ENCODE measurements around the gene MTMR2. TPM values are rescaled to one million over a fixed set of nuclear protein-coding genes. Genes with fewer than 3 reads are reported as not detected.
A peak's percentile ranks its signal among the peaks of the same experiment; 100 is the strongest.

MTMR2 gene
- 20.3 and 29.5 TPM in 2 replicates for total RNA-seq (2014; rRNA removed; shearing (Covaris generic))
- polyA plus RNA-seq (2015; cell fraction: cytosol; rRNA removed): 32.9 and 45.0 TPM in 2 replicates
- 23.2 and 24.0 TPM in 2 replicates for polyA plus RNA-seq (2015; cell fraction: nucleus; rRNA removed)

DNA sequence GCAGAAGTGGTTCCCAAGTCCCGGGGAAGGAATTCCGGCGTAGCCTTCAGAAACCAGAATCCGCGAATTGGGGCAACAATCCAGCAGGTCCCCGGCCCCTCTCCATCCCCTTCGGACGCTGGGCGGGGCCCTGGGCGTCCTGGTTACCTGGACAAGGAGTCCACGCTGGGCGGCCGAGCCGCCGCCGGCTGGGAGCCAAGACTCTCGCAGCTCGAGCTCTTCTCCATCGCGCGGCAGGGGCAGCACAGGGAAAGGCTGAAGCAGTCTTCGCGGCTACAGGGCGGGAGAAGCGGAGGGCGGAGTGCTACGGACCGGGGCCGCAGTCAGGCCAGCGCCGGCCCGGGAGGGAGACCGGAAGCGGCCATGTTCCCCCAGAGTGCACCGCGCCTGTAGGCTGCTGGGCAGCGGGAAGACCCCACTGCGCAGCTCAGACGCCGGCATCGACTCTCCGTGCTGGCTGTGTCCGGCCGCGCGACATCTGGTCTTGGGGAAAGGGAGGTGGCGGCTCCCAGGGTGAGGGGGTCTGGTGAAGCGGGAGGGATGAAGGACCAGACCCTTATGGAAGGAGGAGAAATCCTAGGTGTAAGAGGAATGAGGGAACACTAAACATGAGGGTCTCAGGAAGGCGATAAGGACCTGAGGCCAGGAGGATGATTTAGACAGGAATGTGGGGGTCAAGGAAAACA lies at the start of gene MTMR2:
Gene MTMR2 (minus strand): TSS at position 380 of the 686 bp plus-strand sequence. CDS start 153 bp downstream, at position 227.
- peak; percentile 80 for DNase-seq (ENCODE audit: low read depth)

DNA sequence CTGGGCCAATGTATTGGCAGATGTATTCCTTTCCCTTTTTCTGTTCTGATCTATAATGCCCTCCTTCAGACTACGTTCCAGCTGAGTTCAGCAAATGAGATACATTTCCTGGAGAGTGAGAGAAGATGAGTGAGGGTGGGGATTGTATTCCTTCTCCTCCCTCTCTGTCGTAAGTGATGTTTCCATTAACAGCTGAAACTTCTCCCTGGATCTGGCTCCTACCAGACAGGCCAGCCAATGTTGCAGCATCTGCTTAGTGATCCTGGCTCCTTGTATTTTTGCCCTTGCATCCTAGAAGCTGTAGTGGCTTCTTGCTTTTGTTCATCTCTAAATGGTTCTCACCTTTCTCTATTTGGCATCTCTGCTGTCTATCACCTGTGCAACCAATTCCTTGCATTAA lies 48.2 kb upstream of the MTMR2 start:
- DNase-seq (ENCODE audit: low read depth): no peak

DNA sequence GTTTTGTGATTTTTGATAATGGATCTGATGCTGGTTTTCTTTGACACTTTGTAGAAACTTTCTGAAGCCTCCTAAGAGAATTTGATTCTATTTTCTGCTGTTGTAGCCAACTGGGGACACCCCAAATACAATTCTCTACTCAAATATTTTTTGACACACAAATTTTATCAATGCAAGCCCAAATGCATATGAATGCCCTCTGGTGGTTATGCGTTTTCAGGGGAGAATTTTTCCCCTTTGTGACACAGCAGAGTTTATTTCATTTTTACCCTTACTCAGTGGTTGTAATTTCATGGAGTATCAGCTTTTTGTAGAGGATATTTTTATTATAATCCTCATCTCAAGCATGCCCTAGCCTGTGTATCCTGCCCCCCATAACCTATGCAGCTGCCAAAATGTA lies 44.7 kb upstream of the MTMR2 start:
- no peak for DNase-seq (ENCODE audit: low read depth)

DNA sequence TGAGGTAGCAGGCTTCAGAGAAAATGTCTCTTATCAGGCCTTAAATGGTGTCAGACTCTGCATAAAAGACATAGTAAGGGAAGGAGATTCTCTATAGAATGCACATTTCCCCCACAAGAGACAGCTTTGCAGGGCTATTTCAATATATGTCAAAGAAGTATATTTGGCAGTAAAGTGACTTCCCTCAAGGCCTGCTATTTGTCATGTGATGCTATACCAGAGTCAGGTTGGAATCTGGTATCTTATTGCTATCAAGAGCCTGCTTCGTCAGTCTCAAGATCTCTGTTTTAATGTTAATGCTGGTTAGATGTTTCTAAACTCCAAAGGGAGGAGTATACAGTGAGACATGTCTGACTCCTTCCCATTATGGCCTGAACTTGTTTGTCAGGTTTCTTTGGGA lies 40.4 kb upstream of the MTMR2 start:
- DNase-seq (ENCODE audit: low read depth): no peak

DNA sequence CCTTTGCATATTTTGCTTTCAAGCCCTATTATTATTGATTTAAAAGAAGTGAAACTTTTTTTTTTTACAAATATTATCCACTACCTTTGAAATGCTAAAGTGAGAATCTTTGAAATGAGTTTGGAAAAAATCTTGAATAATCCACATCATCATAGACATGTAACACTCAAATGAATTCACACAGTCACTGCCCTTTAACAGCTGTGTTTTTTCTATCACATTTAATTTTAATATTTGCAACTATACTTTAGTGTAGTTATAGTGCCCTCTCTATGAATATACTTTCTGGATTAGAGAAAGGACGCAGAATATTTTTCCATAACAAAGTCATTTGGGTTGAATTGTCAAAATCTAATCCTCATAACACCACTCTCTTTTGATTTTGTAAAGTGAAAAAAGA lies 37.9 kb upstream of the MTMR2 start:
- DNase-seq (ENCODE audit: low read depth): no peak

DNA sequence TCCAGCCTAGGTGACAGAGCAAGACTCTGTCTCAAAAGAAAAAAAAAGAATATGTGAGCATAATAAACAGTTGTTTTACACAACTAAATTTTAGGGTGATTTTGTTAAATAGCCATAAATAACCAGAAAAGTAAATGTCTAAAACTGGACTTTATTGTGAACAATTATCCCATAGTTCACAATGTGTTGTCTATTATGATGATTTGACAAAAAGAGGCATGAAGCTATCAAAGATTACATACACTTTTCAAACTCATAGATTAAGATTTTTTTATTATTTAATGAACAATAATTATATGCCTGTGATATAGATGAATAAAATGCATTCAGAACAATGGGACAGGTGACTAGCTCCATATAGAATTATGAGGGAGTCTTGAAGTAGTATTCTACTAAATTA lies 27.0 kb upstream of the MTMR2 start:
- no peak for DNase-seq (ENCODE audit: low read depth)

DNA sequence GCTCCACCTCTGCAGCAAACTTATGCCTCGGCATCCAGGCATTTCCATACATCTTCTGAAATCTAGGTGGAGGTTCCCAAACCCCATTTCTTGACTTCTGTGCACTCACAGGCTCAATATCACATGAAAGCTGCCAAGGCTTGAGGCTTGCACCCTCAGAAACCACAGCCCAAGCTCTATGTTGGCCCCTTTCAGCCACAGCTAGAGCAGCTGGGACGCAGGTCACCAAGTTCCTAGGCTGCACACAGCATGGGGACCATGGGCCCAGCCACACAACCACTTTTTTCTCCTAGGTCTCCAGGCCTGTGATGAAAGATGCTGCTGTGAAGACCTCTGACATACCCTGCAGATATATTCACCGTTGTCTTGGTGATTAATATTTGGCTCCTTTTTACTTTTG lies 24.7 kb upstream of the MTMR2 start:
- no peak for DNase-seq (ENCODE audit: low read depth)

DNA sequence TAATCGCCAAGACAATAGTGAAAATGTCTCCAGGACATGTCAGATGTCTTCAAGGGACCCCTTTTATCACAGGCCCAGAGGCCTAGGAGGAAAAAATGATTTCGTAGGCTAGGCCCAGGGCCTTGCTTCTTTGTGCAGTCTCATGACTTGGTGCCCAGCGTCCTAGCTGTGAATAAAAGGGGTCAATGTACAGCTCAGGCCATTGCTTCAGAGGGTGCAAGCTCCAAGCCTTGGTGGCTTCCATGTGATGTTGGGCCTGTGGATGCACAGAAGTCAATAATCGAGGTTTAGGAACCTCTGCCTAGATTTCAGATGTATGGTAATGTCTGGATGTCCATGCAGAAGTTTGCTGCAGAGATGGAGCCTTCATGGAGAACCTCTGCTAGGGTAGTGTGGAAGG lies 20.7 kb upstream of the MTMR2 start:
- DNase-seq (ENCODE audit: low read depth): no peak

DNA sequence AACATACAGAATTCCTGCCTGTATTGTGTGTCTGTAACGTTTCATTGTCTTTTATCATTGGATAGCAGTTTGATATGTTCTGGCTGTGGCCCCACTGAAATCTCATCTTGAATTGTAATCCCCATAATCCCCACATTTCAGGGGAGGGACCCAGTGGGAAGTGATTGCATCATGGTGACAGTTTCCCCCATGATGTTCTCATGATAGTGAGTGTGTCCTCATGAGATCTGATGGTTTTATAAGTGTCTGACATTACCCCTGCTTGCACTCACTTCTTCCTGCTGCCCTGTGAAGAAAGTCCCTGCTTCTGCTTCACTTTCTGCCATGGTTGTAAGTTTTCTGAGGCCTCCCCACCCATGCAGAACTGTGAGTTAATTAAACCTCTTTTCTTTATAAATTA lies 19.6 kb upstream of the MTMR2 start:
- DNase-seq (ENCODE audit: low read depth): no peak

DNA sequence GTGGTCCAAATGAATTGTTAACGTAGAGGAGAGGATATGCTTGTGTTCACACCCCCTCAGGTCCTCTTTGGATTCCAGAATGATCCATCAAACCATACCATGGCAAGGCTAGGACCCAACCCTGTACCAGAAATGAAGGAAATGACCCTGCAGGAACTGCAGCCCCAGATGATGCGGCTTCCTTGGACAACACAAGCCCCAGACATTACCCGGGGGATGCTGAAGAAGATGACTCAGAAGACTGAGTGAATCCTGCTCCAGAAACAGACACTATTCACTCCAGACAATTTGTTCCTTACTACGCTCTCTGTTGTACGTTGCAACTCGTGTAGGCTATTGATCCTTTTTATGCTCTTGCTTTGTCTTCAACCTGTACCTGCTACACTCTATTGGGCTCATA lies 15.2 kb upstream of the MTMR2 start:
- no peak for DNase-seq (ENCODE audit: low read depth)

DNA sequence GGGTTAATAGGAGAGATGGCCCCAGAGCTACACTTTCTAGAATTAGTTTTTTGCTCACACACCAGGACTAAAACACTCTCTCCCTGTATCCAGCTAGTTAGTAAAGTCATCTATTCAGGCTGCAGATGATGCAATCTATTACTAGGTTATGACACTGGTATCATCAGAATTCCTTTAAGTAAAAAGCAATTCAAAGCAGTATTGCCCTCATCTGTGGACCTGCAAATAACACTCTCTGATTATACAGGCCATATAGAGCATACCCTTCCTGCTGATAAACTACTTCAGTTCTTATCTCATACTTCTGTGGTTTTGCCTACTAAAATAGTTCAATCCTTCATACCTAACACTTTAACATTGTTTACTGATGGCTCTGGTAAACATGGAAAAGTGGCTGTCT lies 13.5 kb upstream of the MTMR2 start:
- DNase-seq (ENCODE audit: low read depth): no peak

DNA sequence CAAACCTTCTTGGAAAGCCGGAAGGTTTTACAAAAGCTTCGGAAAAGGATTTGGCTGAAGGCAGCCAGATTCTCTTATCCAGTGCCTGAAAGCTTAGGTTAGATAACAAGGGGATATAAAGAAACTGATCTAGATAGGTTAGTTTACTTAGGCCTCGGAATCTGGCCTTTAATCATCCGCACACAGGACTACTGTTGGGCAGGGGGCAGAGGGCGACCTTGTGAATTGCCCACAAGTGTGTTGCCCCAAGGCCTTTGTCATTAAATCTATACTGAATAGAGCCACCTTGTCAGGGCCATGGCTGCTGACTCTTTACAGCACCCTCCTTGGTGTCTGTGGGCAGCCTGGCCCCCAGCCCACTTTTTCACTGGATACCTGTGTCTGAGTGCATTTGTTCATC lies 9.7 kb upstream of the MTMR2 start:
- DNase-seq (ENCODE audit: low read depth): no peak

DNA sequence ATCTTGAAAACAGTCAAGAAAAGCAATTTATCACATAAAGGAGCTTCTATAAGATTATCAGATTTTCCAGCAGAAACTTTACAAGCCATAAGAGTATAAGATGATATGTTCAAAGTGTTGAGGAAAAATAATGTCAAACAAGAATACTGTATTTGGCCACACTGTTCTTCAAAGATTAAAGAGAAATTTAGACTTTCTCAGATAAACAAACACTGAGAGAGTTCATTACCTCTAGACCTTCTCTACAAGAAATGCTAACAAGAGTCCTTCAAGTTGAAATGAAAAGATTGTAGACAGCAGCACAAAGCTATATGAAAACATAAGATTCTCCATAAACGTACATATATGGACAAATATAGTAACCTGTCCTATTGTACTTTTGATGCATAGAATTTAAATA lies 8.0 kb upstream of the MTMR2 start:
- no peak for DNase-seq (ENCODE audit: low read depth)

DNA sequence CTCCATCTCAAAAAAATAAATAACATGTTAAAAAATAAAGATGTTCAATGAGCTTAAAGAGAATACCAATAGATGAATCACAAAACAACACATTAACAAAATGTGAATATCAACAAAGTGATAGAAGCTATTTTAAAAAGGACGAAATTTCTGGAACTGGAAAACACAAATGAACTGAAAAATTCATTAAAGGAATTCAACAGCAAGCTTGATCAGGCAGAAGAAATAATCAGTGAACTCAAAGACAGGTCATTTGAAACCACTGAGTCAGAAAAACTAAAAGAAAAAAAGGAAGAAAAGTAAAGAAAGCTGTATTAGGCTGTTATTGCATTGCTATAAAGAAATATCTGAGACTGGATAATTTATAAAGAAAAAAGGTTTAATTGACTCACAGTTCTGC lies 7.0 kb upstream of the MTMR2 start:
- DNase-seq (ENCODE audit: low read depth): no peak

DNA sequence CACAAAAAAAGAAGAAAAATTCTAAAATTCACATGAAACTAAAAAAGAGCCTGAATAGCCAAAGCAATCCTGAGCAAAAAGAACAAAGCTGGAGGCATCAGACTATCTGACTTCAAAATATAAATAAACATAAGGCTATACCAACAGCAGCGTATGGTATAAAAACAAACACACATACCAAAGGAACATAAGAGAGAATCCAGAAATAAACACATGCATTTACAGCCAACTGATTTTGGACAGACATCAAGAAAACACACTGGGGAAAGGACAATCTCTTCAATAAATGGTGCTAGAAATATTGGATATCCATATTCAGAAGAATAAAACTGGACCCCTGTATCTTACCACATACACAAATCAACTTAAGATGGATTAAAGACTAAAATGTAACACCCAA lies 2.8 kb upstream of the MTMR2 start:
- no peak for DNase-seq (ENCODE audit: low read depth)

DNA sequence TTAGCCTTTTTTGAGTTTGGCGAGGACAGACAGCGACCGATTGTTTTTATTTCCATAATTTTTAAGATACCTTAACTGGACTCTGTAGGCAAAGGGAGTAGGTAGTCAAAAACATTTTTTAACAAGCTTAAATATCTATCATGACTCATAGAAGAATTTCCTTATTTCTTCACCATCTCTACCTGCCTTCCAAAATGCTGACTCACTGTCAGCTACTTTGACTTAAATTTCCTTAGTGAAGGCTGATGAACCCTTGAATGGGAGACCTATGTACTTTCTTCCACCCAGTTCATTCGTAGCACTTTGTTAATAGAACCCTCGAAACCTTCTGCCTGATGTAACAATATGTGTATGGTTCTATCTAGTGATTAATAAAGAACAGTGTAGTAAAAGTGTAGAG lies 1.1 kb upstream of the MTMR2 start:
- peak; percentile 73 for DNase-seq (ENCODE audit: low read depth)

DNA sequence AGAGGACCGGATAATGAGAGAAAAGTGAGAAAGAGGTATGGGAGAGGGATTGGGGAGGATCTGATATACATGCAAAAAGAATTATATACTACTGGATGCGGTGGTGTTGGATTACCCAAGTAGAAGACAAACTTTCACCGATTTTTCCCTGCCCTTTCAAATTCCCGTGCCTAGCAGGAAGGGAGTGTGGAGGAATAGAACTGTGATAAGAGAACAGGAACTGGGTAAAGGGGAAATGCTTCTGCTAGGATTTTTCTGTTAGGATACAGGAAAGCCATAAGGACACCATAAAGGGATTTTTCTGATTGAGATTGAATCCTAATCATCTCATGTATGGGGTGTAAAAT lies 480 bp upstream of the MTMR2 start:
- DNase-seq (ENCODE audit: low read depth): no peak

DNA sequence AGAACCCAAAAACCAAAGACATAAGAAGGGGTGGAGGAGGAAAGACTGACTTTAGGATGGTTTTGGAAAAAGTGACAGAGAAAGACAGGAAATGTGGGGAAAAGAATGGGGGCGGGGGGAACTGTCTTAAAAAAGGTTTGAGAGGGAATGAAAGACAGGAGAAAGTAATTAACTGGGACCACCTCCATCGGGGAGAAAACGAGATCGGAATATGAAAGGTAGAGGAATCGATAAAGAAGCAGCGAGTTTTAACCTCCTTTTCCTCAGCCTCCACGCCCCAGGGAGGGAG lies 524 bp downstream of the MTMR2 start:
- peak; percentile 5 for DNase-seq (ENCODE audit: low read depth)

DNA sequence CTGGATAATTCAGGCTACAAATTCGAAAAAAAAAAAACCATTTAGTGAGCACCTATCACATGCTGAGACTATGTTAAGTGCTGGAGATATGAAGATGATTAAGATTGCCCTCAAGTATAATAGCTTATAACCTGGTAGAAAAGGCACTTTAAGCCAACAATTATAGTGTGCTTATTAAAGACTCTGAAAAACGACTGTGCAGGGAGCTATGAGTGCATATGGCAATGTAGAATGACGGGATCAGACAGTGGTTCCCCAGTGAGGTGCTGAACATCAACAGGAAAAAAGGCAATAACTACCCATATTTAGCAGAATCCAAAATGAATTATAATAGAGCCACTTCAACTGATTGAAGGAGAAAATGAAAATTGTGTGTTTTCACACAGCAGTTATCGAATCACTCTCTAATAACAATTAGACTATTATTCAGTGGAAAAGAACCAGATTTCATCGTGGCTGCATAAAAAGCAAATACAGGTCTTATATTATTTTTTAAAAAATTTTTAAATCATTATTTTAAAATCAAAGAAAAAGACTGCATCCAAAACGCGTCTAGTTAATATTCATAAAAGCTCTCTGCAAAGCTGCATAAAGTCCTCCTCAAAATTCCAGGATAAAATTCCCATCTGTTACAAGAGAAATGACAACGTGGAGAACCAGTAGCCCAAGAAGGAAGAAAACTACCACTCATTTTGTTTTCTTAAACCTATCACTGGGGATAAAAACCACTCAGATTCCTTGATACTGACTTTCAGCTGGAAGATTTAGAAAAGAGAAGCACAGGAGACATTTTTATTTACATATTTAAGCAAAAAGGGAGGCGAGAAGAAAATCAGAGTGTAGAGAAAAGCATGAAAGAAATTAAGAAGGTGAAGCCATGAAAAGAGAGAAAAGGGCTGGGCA lies 1.1 kb downstream of the MTMR2 start:
- peak; percentile 6 for DNase-seq (ENCODE audit: low read depth)

DNA sequence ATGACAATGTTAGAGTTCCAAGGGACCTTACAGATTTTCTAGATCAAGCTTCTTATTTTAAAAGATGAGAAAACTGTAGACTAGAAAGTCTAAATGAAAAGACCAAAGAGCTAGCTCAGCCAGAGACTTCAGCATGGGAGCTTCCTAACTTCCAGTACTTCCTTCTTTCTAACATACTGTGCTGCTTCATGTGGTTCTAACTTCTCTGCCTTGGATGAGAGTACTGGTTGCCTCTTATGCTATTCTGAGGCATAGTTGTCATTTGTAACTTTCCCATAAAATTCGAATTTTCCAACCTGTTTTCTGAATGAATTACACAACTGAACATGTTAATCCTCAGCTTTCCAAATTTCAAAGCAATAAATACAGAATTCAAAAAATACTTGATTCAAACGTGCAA lies 1.8 kb downstream of the MTMR2 start:
- no peak for DNase-seq (ENCODE audit: low read depth)

DNA sequence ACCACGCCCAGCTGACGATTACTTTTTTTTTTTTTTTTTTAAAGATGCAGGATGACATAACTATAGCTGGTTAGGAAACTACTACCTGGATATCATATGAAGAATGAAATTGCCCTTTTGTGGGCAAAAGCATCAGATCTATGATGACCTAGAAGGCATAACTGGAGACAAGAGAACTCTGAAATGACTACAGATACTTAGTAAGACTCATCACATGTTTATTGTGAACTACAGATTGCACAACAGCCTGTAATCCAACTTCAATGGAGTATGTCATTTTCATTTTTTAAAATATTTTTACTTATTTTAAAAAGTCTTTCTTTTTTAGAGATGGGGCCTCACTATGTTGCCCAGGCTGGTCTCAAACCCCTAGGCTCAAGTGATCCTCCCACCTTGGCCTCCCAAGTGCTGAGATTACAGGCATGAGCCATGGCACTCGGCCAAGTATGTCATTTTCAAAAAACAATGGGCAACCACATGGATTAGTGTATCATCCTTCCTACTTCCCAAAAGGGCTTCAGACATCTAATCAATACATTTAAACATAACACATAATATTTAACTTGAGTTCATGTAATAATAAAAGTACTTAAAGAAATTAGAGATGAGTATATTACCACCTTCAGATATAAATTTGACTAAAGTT lies 3.3 kb downstream of the MTMR2 start:
- peak; percentile 6 for DNase-seq (ENCODE audit: low read depth)

DNA sequence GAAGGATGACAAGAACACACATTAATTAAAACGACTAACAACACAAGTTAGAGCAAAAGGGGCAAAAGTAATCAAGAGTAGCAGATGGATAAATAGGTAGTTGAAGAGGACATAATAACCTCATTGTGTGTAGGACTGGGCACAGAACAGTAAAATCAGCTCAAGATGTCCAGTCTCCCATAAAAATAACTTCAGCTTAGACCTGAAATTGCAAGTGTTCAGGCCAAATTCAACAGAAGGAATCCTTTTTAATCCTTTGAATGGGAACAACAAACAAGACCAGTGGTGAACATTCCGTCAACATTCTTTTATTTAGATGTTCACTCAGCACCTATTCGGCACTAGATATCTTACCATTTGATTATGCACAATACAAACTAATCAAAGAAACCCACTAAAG lies 4.4 kb downstream of the MTMR2 start:
- DNase-seq (ENCODE audit: low read depth): no peak

DNA sequence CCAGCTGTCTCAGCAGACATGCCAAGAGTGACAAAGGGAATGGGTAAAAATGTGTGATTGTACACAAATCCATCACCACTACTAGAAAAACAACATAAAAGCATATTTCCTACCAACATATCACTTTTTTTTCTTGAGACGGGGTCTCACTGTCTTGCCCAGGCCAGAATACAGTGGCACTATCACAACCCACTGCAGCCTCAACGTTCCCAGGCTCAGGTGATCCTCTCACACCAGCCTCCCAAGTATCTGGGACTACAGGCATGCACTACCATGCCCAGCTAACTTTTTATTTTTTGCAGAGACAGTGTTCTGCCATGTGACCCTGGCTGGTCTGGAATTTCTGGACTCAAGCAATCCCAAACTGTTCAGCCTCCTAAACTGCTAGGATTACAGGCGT lies 5.2 kb downstream of the MTMR2 start:
- DNase-seq (ENCODE audit: low read depth): no peak

Data from HT1080 (cell line).